Retinal pigment epithelial cell (primary cell): ENCODE measurements around the gene NAGA.
A peak's percentile ranks its signal among the peaks of the same experiment; 100 is the strongest.
"Not testable (repeated sequence)": the region's sequence is repeated elsewhere in the genome, so short reads cannot be mapped to it uniquely, and the experiment has no call there.

Source experiments
- DNase-seq: peaks from one replicate; pipeline ENCODE4 v3.0.0-alpha.2; 2010; ENCODE audit warnings: low read depth
- H3K4me3 ChIP-seq: 2 replicates; pipeline ENCODE4 v1.5.1; 2011; ENCODE audit warnings: mild to moderate bottlenecking, low read length, control low read depth, moderate library complexity
- CTCF ChIP-seq: conservative IDR thresholded peaks from 2 replicates; pipeline ENCODE4 v1.5.1; 2011; ENCODE audit warnings: low read depth, low read length, control low read depth, inconsistent platforms

Gene NAGA

GRCh38 chr22:42070517-42071422 is at the start of gene NAGA:
Gene NAGA, minus strand, starts transcription at chr22:42070812. Its CDS starts 515 bp downstream, at chr22:42070297.
- H3K4me3 ChIP-seq = peak within 1 kb of the TSS; percentile 64
- peak; percentile 84 for DNase-seq
- TF ChIP-seq CTCF = no peak

- peak; percentile 13 for TF ChIP-seq CTCF
- no peak overlapping the region for H3K4me3 ChIP-seq
- DNase-seq = peak; percentile 19
Measured at GRCh38 chr22:42116848-42117424, 46.3 kb upstream of the NAGA start.

GRCh38 chr22:42115420-42115830 is 44.8 kb upstream of the NAGA start:
- not testable (repeated sequence) for H3K4me3 ChIP-seq, DNase-seq

GRCh38 chr22:42114721-42115120 is 44.1 kb upstream of the NAGA start:
- peak; percentile 46 for TF ChIP-seq CTCF
- DNase-seq = no peak
- H3K4me3 ChIP-seq = no peak overlapping the region

- peak; percentile 29 for TF ChIP-seq CTCF
- not testable (repeated sequence) for DNase-seq, H3K4me3 ChIP-seq
Measured at GRCh38 chr22:42112793-42113192, 42.2 kb upstream of the NAGA start.

- DNase-seq = no peak
- H3K4me3 ChIP-seq = no peak overlapping the region
- TF ChIP-seq CTCF = peak; percentile 22
Measured at GRCh38 chr22:42111798-42112197, 41.2 kb upstream of the NAGA start.

- no peak overlapping the region for H3K4me3 ChIP-seq
- DNase-seq = no peak
- no peak for TF ChIP-seq CTCF
Measured at GRCh38 chr22:42108848-42109247, 38.2 kb upstream of the NAGA start.

GRCh38 chr22:42104332-42104860 is 33.8 kb upstream of the NAGA start:
- DNase-seq, H3K4me3 ChIP-seq: not testable (repeated sequence)
